IPS DF 19.7 (cell line): ENCODE measurements around the gene NIF3L1.
"Not testable (repeated sequence)": the region's sequence is repeated elsewhere in the genome, so short reads cannot be mapped to it uniquely, and the experiment has no call there.

ENCODE experiments used
- DNase-seq: peaks from one replicate; pipeline ENCODE4 v3.0.0-alpha.2; 2013; ENCODE audit warnings: low read depth, low spot score

Gene NIF3L1

DNA sequence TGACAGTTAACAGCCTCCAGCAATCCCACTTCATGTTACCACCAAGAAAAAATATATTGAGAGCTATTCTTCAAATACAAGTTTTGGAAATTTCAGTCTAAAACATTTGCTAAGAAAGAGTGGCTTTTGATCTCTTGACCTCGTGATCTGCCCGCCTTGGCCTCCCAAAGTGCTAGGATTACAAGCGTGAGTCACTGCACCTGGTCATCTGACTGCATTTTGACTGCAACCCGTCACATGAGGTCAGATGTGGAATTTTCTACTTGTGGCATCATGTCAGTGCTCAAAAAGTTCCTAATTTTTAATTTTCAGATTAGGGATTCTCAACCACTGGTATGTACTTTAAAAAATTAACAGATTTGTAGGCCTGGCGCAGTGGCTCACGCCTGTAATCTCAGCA is 15.6 kb upstream of the NIF3L1 start:
- DNase-seq: no peak

DNA sequence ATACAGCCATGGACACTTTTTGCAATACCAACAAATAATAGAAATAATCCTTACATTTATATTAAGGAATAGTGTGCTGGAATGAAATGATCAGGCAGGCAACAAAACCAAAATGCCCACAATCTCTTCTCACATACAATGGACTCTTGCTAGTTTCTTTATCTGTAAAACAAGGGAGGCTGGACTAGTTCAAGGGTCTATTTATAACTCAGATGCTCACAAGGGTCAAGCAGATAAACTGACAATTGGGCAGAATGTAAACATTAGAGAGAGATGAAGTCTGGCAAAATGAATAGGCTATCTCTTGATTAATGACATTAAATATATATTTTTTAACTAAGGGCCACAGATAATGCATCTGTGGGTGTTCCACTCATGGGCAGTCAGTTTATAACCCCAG is 11.7 kb upstream of the NIF3L1 start:
- DNase-seq: no peak

DNA sequence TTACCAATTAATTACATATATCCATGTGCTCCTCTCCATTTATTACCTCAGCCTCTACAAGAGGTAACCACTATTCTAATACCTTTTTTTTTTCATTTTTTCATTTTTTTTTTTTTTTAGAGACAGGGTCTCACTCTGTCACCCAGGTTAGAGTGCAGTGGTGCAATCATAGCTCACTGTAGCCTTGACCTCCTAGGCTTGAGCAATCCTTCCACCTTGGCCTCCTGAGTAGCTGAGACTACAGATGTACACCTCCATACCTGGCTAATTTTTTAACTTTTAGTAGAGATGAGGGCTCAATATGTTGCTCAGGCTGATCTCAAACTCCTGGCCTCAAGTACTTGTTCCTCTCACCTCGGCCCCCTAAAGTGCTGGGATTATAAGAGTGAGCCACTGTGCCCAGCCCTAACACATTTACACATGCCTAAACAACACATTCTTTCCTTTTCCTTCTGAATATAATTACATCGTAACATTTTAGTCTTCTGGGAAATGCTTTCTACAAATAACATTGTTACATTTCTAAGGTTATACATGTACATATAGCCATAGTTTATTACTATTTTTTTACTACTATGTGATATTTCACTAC is 10.8 kb upstream of the NIF3L1 start:
- DNase-seq: no peak

DNA sequence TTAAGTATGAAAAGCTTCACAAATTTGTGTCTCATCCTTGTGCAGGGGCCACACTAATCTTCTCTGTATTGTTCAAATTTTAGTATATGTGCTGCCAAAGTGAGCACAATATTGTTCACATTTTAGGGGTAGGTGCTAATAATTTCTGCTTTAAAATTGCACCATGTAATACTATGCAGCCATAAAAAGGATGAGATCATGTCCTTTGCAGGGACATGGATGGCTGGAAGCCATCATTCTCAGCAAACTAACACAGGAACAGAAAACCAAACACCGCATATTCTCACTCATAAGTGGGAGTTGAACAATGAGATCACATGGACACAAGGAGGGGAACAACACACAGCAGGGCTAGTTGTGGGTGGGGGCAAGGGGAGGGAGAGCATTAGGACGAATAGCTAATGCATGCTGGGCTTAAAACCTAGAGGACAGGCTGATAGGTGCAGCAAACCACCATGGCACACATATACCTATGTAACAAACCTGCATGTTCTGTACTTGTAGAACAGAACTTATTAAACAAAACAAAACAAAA is 7.4 kb upstream of the NIF3L1 start:
- not testable (repeated sequence) for DNase-seq

DNA sequence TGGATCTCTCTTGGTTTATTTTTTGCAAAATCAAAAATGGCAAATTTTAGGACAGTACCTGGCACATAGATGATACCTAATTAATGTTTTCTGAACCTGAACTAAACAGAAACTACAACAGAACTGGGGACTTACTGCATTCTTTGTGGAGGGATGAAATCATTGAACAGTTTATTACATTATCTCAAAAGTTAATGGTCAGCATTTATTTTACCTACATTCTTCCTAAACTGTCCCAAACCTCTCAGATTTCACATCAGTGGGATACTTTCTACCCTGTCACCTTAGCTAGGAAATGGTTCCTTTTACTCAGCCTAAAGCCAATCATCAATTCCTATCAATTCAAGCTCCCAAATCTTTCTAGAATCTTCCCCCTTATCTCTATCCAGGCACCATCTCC is 10.3 kb downstream of the NIF3L1 start:
- DNase-seq: no peak

DNA sequence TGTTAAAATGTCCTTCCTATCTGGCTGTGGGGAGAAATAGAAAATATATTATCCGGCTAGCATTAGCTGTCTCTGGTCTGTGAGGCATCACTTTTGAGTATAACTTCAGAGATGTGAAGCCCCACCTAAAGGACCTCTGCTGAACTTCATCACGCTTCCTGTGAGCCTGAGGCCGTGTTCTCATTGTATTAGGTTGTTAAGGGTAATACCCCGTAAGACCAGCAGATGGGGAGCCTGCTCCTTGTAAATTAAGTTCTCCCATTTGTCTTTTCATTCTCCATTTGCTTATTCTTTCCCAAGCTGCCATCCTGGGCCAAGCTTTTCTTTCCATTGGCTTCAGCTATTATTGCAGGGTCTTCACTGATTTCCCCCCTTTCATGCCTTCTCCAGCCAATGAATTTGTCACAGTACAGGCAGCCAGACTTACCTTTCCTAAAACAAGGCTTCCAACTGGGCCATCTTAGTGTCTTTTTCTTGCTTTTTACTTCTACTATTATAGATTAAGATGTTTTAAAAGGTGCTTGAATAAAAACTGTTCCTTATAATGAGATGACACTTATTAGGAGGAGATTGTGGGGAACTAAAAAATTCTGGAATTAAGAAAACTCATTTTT is 12.4 kb downstream of the NIF3L1 start:
- DNase-seq: peak; percentile 75

DNA sequence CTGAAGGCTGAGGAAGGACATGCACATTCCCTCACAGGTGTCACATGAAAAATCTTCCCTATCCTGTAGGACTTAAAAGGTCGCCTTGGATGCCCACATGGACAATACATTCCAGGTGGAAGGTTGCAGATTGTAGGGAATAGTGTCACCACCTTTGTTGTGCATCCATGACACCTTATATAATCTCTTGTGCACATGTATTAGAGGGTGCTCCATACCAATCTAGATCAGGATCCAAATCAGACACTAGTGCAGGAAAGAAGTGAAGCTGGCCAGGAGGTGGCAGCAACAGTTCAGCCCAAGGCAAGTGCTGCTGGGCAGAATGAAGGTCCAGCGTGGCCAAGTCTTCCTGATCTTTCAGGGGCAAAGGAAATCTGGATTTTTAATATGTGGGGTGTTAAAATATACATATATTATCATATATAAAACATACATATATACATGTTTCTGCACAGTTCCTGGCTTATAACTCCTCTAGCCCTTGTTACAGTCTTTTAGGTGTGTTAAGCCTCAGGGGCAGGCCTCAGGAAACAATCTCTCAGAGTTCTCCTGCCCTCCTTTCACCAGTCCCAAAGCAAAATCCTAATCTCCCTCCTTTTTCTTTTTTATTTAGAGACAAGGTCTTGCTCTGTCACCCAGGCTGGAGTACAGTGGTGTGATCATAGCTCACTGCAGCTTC is 16.6 kb downstream of the NIF3L1 start:
- peak; percentile 9 for DNase-seq

DNA sequence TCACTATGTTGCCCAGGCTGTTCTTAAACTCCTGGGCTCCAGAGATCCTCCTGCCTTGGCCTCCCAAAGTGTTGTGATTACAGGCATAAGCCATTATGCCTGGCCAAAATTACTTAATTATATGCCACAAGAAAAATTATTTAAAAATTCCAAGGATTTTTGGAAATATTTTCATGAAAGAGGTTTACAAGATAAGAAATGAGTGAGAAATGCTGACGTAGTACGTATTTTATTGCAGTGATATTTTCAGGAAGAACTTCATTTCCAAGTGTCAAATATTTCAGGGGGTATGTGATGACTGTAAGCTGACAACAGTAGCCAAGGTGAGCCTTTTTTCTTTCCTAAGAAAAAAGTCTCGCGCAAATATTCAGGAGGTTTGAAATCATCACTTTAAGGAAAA is 20.8 kb downstream of the NIF3L1 start:
- DNase-seq: no peak

DNA sequence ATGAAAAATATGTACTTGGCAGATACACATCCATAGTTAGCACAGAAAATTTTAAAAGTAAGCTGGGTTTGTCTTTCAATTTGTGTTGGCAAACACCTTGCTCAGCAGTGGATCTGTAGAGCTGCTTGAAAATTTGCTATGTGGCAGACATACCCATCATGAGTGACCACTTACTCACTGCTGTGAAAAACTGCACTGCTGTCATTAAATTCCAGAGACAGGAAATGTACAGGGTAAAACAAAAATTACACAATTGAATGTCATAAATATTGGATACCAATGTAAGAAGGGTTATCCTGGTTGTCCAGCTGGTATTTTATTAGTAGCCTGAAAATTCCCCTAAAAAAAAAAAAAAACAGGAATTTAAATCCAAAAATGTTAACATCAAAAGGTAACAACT is 24.5 kb downstream of the NIF3L1 start:
- DNase-seq: no peak

DNA sequence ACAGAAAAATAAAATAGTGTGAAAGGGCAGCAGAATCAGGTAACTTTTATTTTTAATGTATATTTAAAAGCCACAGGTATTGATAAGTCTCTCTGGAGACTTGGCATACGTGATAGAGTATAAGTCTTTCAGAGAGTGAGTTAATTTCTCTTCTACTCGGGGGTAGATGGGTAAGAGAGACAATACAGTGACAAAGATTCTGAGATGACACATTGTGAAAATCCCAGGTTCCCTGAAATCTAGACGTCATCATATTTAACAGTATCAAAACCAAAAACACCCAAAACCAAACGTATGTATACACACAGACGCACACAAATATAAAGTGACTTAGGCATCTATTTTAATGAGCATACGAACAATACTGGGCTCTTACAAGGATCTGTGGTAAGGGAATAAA is 33.3 kb downstream of the NIF3L1 start:
- no peak for DNase-seq

DNA sequence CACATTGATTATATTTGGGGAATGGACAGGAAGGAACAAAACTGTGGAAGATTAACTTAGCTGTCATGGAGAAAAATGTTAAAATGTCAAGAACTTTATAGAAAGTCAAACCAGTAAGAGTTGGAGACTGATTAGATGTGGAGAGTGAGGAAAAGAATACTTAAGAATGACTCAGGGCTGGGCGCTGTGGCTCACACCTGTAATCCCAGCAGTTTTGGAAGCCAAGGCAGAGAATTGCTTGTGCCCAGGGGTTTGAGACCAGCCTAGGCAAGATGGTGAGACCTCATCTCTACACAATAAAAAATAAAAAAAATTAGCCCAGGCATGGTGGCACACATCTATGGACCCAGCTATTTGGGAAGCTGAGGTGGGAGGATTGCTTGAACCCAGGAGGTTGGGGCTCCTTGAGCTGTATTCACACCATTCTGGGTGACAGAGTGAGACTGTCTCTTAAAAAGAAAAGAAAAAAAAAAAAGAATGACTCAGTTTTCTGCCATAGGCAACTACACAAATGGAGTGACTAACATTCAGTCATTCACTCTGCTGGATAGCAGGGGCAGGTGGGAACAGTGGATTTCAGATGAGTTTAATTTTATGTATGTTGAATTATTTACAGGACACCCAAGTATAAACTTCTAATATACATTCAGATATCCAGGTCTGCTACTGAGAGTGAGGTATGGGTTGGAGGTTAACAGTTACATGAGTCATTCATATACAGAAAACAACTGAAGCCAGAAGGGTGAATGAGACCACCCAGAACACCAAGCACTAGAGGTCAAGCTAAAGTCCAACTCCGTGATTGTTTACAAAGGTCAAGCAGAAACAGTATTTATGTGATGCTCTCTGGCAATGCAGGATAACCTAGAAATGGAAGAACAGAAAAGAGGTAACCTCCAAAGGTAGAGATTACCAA is 40.4 kb downstream of the NIF3L1 start:
- no peak for DNase-seq

DNA sequence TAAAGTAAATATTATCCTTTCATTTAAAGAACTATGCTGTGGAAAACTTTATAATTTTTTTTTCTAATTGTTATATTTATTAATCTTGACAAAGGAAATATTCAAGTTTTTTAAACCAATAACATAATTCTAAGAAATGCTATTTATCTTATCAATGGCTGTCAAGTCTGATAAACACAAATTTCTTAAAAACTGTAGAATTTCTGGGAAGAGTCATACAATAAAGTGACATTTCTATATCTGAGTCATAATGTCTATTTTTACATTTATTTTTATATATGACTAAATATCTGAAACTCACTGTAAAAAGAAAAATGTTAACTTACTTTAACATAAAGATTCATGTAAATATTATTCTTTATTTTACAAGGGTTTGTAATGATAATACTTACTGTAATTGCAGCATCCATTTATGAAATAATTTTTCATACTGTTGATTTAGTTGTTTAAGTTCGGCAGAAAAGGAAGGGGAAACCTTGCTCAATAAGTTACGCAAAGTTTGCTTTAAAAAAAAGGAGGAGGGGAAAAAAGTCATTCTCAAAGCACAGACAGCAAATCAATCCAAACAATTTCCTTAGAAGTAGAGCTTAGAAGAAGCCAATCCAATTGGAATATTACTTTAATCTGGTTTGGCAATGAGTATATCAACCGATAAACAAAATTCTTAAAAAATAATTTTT is 41.9 kb downstream of the NIF3L1 start:
- DNase-seq: no peak

DNA sequence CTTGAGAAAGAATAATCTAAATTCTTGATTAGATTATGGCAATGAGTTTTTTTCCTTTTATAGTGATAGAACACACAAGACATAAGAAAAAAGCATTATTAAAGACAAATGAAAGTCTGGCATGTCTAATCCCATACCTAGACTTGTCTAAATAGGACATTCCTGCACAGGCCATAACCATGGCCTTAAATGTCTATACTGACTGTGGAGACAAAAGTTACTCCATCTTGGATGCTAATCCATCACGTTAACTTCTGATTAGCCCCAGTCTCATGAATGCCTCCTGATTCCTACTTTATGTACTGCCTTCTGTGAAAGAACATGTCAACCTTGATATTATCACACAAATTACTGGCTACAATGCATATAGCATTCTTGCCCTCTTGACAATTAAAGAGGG is 50.7 kb downstream of the NIF3L1 start:
- no peak for DNase-seq

DNA sequence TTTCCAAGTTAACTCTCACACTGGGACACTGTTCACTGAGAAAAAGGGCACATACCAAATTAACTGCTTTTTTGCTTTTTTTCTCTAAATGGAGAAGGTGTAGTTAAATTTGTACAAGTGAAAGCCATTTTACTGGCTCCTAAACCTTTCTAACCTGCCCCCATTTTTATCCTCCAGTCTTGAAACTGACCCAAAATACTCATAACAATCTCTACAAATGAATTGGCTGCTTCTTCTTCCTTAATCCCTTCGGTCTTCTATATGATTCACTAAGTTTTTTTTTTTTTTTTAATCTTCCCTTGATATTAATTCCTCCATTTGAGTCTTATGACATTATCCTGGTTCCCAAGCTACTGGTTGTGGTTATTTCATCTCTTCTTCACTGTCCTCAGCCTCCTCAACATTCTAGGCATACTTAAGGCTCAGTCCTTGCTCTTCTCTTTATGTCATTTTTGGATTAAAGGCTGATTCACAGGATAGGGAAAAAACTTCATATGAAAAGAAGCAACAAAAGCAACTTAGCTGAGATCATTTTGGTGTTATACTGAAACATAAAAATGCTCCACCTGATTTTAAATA is 54.4 kb downstream of the NIF3L1 start:
- no peak for DNase-seq

DNA sequence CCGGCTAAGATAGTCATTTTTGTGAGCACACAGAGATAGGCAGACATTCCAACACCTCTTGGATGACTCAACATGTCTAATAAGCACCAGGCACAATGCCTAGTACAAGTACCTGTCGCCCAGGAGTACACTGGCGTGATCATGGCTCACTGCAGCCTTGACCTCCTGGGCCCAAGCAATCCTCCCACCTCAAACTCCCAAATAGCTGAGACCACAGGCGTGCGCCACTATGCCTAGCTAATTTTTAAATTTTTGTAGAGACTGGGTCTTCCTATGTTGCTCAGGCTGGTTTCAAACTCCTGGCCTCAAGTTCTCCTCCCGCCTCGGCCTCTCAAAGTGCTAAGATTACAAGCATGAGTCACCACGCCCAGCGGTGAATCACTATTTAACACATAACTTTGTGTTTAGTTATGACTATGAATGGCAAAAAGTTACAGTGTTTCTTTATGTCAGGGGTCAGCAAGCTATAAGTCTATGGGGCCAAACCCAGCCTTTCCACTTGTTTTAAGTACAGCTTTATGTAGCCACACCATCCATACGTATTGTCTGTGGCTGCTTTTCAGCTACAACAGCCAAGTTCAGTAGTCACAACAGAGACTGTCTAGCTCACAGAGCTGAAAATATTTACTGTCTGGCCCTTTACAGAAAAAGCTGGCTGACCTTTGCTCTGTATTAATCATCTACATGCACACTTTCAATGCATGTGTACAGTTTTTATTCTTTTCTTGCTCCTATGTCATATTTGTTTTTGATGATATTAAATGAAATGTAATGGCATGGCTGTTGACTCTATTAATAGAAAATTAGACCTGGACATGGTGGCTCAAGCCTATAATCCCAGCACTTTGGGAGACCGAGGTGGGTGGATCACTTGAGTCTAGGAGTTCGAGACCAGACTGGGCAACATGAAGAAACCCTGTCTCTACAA is 55.6 kb downstream of the NIF3L1 start:
- DNase-seq: no peak

DNA sequence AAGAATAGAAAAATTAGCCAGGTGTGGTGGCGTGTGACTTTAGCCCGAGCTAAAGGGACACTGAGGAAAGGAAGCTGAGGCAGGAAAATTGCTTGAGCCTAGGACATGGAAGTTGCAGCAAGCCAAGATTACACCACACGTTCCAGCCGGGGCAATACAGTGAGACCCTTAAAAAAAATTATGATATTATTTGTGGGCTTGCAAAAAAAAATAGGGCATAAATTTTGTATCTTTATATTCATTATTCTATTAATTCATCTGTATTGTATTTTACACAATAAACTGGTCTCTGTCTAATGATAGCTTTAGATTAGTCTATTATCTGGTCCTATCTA is 56.2 kb downstream of the NIF3L1 start:
- DNase-seq: no peak

DNA sequence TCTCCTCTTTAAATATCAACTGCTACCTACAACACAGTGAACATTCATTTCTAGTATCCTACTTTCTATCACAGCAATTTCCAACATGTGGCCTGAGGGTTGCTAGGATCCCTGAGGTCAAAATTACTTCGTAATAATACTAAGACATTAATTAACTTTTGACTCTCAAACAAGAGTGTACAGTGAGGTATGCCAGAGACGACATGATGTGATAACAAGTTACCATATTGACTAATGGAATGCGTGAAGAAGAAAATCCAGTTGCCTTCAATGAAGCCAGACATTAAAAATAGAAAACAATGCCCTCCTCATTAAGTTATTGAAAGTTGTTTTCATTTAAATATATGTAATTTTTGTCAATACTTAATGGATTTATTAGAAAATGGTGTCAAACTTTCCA is 61.2 kb downstream of the NIF3L1 start:
- DNase-seq: no peak
